Astrocyte (in vitro differentiated cells and primary cell): Measurements from ENCODE around the gene FGF1.

Source experiments
- CTCF ChIP-seq: IDR thresholded peaks from 2 replicates; pipeline ENCODE4 v1.5.1; 2011; ENCODE audit warnings: low read depth, mild to moderate bottlenecking, inconsistent platforms, low read length, moderate library complexity; ENCODE audit not compliant: insufficient read depth
- EZH2 ChIP-seq: IDR thresholded peaks from 2 replicates; pipeline ENCODE4 v1.6.1; 2012; ENCODE audit warnings: mild to moderate bottlenecking, low read length, inconsistent platforms; ENCODE audit not compliant: insufficient read depth

- TF ChIP-seq CTCF (no peak), EZH2 (no peak)
These were observed 1.1 kb upstream of the FGF1 start for GRCh38 chr5:142686968-142687367.
